ENCODE measurements around the gene RNF112.

DNA sequence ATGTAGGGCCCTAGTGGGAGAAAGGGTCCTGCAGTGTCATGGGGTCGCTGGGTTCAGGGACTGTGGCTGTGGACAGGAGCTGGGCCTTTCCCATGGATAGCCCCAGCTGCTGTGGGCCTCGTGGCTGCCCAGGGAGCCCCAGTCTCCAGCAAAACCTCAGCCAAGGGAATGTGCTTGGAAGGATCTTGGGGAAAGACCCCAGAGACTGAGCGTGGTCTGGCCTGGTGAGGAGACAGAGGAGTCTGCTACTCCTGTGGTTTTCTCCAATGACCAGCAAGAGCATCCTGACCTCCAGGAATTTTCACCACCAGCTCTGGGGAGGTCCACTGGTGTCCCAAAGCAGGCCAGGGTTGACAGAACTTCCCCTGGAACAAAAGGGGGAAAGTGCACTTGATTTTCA lies 42.3 kb downstream of the RNF112 start:
- TF ChIP-seq, protein P1, sequence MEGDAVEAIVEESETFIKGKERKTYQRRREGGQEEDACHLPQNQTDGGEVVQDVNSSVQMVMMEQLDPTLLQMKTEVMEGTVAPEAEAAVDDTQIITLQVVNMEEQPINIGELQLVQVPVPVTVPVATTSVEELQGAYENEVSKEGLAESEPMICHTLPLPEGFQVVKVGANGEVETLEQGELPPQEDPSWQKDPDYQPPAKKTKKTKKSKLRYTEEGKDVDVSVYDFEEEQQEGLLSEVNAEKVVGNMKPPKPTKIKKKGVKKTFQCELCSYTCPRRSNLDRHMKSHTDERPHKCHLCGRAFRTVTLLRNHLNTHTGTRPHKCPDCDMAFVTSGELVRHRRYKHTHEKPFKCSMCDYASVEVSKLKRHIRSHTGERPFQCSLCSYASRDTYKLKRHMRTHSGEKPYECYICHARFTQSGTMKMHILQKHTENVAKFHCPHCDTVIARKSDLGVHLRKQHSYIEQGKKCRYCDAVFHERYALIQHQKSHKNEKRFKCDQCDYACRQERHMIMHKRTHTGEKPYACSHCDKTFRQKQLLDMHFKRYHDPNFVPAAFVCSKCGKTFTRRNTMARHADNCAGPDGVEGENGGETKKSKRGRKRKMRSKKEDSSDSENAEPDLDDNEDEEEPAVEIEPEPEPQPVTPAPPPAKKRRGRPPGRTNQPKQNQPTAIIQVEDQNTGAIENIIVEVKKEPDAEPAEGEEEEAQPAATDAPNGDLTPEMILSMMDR (IDR thresholded peaks at IDR 0.05; ENCODE audit: insufficient read depth, low read length, poor library complexity, severe bottlenecking), result no peak
- TF ChIP-seq EZH2phosphoT487 (conservative IDR thresholded peaks at IDR 0.05; ENCODE audit: low read length), result no peak

Measured in SU-DHL-6 (cell line).